ENCODE results near the gene LPXN. TPM values are rescaled to one million over a fixed set of nuclear protein-coding genes. Genes with fewer than 3 reads are reported as not detected.

The LPXN gene
- total RNA-seq, 2 donors from 2014 or later, result 14.8 to 17.1 TPM

GRCh38 chr11:58594826-58595225 is 19.2 kb upstream of the LPXN start:
- TF ChIP-seq, protein P1, sequence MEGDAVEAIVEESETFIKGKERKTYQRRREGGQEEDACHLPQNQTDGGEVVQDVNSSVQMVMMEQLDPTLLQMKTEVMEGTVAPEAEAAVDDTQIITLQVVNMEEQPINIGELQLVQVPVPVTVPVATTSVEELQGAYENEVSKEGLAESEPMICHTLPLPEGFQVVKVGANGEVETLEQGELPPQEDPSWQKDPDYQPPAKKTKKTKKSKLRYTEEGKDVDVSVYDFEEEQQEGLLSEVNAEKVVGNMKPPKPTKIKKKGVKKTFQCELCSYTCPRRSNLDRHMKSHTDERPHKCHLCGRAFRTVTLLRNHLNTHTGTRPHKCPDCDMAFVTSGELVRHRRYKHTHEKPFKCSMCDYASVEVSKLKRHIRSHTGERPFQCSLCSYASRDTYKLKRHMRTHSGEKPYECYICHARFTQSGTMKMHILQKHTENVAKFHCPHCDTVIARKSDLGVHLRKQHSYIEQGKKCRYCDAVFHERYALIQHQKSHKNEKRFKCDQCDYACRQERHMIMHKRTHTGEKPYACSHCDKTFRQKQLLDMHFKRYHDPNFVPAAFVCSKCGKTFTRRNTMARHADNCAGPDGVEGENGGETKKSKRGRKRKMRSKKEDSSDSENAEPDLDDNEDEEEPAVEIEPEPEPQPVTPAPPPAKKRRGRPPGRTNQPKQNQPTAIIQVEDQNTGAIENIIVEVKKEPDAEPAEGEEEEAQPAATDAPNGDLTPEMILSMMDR (IDR thresholded peaks at IDR 0.05), result no peak
- Histone ChIP-seq H3K36me3 (no peaks in the 10 kb centered on the region), H3K27me3 (replicated peaks; ENCODE audit: insufficient read depth) (no peaks in the 10 kb centered on the region), H3K4me3 (no peak overlapping the region), H3K4me1 (ENCODE audit: control insufficient read depth in 1 of 2, low read depth in 2 of 2) (peaks cover 3 to 7% of the 10 kb centered on the region in 2 donors), H3K9me3 (no peaks in the 10 kb centered on the region), H3K27ac (no peak overlapping the region)
- DNase-seq (ENCODE audit: low spot score) (no peak), ATAC-seq (ENCODE audit: insufficient number of reproducible peaks, low FRiP score, low read depth) (no peak)

- H3K27me3 ChIP-seq (replicated peaks; ENCODE audit: insufficient read depth), result no peaks in the 10 kb centered on the region
- H3K27ac ChIP-seq, result no peak overlapping the region
- DNase-seq (ENCODE audit: low spot score) (no peak), ATAC-seq (ENCODE audit: insufficient number of reproducible peaks, low FRiP score, low read depth) (no peak)
- H3K9me3 ChIP-seq, result no peaks in the 10 kb centered on the region
- H3K4me1 ChIP-seq (ENCODE audit: control insufficient read depth in 1 of 2, low read depth in 2 of 2), result peaks cover 3 to 7% of the 10 kb centered on the region in 2 donors
- H3K4me3 ChIP-seq, result no peak overlapping the region
- no peaks in the 10 kb centered on the region for H3K36me3 ChIP-seq
- TF ChIP-seq, protein P1 (IDR thresholded peaks at IDR 0.05), result no peak
Measured at GRCh38 chr11:58592760-58593472, 17.3 kb upstream of the LPXN start.

- ATAC-seq (ENCODE audit: insufficient number of reproducible peaks, low FRiP score, low read depth), result no peak
- Histone ChIP-seq H3K36me3 (no peaks in the 10 kb centered on the region), H3K27me3 (replicated peaks; ENCODE audit: insufficient read depth) (no peaks in the 10 kb centered on the region), H3K27ac (no peak overlapping the region), H3K4me1 (ENCODE audit: control insufficient read depth in 1 of 2, low read depth in 2 of 2) (peaks cover 3 to 7% of the 10 kb centered on the region in 2 donors), H3K4me3 (no peak overlapping the region), H3K9me3 (no peaks in the 10 kb centered on the region)
- TF ChIP-seq, protein P1 (IDR thresholded peaks at IDR 0.05), result no peak
- no peak for DNase-seq (ENCODE audit: low spot score)
Measured at GRCh38 chr11:58591659-58592058, 16.0 kb upstream of the LPXN start.

DNA sequence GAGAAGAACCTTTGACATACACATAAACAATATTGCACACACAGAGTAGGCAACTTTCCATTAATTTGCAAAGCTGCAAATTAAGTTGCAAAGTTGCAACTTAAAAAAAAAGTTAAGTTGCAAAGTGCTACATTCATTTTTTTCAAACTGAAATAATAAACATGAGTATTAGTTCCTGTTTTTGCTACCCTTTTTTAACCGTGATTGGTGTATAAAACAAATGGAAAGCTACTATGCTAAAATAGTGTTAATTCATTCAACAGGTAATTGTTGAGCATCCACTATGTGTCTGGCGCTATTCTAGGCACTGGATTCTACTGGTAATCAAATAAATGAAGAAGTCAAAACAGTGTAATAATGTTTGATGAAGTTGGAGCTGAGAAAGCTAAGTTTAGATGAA is 11.3 kb upstream of the LPXN start:
- no peak for ATAC-seq (ENCODE audit: insufficient number of reproducible peaks, low FRiP score, low read depth)
- no peaks in the 10 kb centered on the region for H3K9me3 ChIP-seq

DNA sequence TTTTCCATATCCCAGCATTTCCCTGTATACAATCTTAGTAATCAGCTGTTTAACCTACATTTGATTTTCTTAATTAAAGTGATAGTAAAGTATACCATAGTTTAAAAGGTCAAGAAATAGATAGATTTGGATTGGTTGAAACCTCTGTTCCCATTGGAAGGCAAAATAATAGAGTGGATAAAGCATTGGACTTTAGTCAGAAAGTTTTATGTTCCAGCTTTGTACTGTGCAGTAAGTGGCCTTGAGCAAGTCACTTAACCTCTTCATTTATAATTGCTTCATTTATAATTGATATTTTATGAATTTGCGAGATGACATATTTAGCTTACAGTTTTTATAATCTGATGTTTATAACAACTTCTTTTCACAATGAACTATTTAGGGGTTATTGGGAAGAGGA is 6.8 kb upstream of the LPXN start:
- Histone ChIP-seq H3K36me3 (no peaks in the 10 kb centered on the region), H3K27me3 (replicated peaks; ENCODE audit: insufficient read depth) (no peaks in the 10 kb centered on the region), H3K4me1 (ENCODE audit: control insufficient read depth in 1 of 2, low read depth in 2 of 2) (peaks cover 27 to 44% of the 10 kb centered on the region in 2 donors), H3K27ac (no peak overlapping the region), H3K4me3 (no peak overlapping the region), H3K9me3 (no peaks in the 10 kb centered on the region)
- ATAC-seq (ENCODE audit: insufficient number of reproducible peaks, low FRiP score, low read depth) (no peak), DNase-seq (ENCODE audit: low spot score) (no peak)
- TF ChIP-seq, protein P1 (IDR thresholded peaks at IDR 0.05), result no peak

More for the DNA sequence above, 11.3 kb upstream of the LPXN start:
- H3K4me1 ChIP-seq (ENCODE audit: control insufficient read depth in 1 of 2, low read depth in 2 of 2), result peaks cover 11 to 24% of the 10 kb centered on the region in 2 donors
- no peaks in the 10 kb centered on the region for H3K36me3 ChIP-seq
- TF ChIP-seq, protein P1 (IDR thresholded peaks at IDR 0.05), result no peak
- H3K4me3 ChIP-seq, result no peak overlapping the region
- no peaks in the 10 kb centered on the region for H3K27me3 ChIP-seq (replicated peaks; ENCODE audit: insufficient read depth)
- DNase-seq (ENCODE audit: low spot score), result no peak
- H3K27ac ChIP-seq, result no peak overlapping the region

Data from thoracic aorta (tissue), 2 donors.